Measurements from ENCODE around the gene ZNF786.
"Not testable (repeated sequence)": the region's sequence is repeated elsewhere in the genome, so short reads cannot be mapped to it uniquely, and the experiment has no call there.

ZNF786 gene, protein sequence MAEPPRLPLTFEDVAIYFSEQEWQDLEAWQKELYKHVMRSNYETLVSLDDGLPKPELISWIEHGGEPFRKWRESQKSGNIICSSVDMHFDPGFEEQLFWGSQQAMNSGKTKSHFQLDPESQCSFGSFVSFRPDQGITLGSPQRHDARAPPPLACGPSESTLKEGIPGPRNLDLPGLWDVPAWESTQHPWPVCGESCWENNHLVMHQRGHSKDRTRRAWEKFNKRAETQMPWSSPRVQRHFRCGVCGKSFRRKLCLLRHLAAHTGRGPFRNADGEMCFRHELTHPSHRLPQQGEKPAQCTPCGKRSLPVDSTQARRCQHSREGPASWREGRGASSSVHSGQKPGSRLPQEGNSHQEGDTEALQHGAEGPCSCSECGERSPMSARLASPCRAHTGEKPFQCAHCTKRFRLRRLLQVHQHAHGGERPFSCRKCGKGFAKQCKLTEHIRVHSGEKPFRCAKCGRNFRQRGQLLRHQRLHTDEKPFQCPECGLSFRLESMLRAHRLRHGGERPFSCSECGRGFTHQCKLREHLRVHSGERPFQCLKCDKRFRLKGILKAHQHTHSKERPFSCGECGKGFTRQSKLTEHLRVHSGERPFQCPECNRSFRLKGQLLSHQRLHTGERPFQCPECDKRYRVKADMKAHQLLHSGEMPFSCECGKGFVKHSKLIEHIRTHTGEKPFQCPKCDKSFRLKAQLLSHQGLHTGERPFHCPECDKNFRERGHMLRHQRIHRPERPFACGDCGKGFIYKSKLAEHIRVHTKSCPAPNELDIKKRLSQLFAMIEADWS

GRCh38 chr7:149090397-149091195 lies at the start of gene ZNF786:
Gene ZNF786 (minus strand): TSS chr7:149090718. CDS start chr7:149090640, 78 bp downstream.
- peak; percentile 89 for DNase-seq

DNA sequence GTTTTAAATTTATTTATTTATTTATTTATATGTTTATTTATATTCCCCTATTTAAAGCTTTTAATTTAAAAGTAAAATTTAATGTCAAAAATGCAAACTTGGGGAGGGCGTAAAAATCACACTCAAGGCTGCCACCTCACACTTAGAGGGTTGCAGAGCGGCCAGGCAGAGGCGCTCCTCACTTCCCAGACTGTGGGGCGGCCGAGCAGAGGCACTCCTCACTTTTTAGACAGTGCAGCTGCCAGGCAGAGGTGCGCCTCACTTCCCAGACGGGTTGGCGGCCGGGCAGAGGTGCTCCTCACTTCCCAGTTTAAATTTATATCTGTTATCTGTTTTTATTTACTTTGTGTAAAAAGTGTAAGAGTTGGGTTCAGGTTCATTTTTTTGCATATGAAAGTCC lies 45.6 kb upstream of the ZNF786 start:
- no peak for DNase-seq

GRCh38 chr7:149133028-149133710 lies 42.7 kb upstream of the ZNF786 start:
- DNase-seq = no peak

GRCh38 chr7:149130572-149131198 lies 40.2 kb upstream of the ZNF786 start:
- DNase-seq = no peak

GRCh38 chr7:149126662-149127266 lies 36.2 kb upstream of the ZNF786 start:
- peak; percentile 17 for DNase-seq

DNA sequence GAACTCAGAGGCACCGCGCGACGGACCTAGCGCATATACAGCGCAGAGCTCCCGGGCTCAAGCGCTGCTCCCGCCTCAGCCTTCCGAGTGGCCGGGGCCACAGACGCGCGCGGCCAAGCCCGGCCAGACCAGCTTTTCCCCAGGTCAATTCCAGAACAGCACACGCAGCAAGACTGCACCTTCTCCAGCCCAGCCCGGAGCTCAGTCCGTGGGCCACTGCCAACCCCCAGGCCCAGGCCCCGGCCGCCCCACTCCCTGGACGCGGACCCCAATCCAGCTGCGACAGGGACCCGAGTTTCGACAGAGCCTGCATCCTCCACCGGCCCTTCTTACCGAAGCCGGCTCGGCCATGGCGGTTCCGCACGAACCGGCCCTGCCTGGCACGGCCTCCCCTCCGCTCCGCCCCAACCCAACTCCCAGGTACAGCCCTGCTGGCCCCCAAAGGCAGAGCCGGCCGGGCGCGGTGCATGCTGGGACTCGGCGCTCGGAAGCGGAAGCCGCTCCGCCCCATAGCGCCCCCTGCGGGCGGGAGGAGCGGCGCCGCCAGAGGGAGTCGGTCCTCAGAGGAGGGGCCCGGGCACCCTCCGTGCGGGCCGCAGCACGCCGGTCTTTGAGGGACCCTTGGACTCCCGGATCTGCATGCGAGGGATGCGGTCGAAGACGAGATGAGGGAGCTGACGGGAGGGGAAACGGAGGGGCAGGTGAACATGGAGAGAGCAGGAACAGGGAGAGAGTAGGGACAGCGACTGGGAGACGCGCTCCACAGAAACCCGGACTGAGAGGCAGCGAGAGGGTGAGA lies 35.5 kb upstream of the ZNF786 start, which contains the start of gene ZNF425:
ZNF425 (minus strand) TSS at position 462 of the 799 bp plus-strand sequence; CDS start at position 351, 111 bp downstream.
- DNase-seq = peak; percentile 90

DNA sequence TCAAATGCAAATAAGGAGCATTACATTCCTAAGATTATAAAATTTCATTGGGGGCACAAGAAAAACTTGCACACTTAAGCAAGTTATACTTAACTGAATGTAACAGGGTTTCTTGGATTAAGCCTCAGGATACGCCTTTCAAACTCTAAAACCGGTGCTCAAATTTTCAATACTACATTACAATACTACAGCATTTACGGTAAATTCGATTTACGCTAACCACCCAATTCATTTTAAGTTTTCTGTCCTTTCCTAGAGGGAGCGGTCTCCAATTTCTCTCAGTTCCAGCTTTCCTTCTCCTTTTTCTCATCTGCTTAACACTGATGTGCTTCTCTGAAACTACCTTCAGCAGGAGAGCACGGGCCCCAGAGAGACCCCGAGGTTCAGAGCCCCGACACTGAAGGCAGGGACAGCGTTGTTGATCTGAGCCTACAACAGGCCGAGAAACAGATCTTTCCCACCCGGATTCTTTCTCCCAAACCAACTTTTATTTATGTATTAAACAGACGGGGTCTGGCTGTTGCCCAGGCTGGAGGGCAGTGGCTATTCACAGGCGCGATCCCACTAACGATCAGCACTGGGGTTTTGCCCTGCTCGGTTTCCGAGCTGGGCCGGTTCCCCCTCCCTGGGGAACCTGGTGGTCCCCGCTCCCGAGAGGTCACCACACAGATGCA lies 34.8 kb upstream of the ZNF786 start:
- DNase-seq = no peak

GRCh38 chr7:149109969-149110368 lies 19.5 kb upstream of the ZNF786 start:
- no peak for DNase-seq

DNA sequence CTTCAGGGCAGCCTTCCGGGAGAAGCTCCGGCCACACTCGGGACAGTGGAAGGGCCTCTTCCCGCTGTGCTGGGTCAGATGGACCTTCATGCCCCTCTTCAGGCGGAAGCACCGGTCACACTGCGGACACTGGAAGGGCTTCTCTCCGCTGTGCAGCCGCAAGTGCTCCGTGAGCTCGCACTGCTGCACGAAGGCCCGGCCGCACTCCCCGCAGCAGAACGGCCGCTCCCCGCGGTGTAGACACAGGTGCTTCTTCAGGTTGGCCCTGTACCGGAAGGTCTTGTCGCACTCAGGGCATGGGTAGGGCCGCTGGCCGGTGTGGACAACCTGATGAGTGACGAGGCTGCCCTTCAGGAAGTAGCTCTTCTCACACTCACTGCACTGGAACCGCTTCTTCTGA lies 14.2 kb upstream of the ZNF786 start:
- no peak for DNase-seq

DNA sequence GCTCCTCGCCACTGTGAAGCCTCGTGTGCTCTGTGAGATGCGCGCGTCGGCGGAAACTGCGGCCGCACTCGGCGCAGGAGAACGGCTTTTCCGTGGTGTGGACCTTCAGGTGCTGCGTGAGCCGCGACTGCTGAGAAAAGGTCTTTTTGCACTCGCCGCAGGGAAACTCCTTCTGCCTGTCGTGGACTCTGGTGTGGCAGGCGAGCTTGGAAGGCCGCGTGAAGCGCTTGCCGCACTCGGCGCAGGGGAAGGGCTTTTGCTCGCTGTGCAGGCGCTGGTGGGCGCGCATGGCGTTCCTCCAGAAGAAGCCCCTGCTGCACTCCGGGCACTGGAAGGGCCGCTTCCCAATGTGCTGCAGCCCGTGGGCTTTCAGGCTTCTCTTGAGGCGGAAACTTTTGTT lies 13.7 kb upstream of the ZNF786 start:
- no peak for DNase-seq

DNA sequence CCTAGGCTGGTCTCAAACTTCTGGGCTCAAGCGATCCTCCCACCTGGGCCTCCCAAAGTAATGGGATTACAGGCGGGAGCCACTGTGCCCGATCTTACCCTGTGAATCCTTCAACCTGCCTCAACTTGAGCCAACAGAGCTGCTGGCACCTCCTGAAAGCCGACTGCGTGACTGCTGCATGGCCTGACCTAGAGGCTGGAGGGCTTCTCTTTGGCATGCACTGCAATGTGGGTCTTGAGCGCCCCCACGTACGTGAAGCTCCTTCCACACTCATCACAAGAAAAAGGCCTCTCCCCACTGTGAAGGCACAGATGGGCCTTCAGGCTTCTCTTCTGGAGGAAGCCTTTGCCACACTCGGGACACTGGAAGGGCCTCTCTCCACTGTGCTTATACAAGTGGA lies 12.9 kb upstream of the ZNF786 start:
- no peak for DNase-seq

DNA sequence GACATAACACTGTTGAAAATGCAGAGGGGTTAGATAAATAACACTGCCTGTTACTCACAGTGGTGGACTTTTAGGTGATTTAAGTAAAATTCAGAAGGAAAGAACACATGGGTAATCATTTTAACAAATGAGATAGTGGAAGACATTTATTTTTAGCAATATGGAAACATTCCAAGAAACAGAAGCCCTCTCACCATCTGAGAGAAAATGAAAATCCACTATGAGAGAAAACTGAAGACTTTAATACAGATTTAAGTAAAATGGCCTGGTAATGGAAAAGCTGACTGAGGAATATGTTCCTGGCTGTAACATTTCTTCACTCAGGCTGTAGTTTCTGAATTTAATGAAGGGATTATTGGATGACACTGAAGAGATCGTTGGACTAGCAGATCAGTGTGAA lies 12.1 kb upstream of the ZNF786 start:
- DNase-seq = no peak

DNA sequence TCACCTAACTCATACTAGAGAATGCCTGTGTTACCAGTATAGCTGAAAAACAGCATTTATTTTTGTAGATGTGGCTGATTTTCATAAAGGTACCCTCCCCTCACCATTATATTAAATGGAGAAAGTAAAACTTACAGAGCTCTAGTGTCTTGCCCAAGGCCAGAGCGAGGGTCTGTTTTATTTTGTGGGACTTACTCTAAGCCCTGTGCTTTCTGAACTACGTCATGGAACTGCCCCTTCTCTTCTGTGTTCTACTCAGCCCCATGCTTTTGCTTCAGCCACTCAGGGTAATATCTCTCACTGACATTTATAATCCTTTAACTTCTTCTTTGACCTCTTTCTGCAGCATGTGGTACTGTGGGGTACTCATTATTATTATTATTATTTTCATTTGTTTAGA lies 10.3 kb upstream of the ZNF786 start:
- no peak for DNase-seq

DNA sequence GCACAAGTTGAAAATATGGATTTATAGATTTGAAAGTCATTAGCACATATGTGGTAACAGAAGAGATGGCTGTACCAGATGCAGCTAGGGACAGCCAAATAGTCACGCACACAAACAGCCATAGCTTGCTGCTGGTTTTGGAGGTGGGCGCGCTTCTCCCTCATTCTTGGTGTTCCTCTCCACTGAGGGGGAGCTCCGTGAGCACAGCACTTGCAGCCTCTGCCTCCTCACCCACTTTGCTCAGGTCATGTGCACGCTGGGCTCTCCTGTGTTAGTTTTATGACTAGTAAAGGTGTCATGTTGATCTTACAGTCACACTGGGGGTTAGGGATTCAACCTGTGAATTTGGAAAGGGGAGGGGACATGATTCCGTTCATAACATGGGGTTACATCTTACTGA lies 8.5 kb upstream of the ZNF786 start:
- no peak for DNase-seq

DNA sequence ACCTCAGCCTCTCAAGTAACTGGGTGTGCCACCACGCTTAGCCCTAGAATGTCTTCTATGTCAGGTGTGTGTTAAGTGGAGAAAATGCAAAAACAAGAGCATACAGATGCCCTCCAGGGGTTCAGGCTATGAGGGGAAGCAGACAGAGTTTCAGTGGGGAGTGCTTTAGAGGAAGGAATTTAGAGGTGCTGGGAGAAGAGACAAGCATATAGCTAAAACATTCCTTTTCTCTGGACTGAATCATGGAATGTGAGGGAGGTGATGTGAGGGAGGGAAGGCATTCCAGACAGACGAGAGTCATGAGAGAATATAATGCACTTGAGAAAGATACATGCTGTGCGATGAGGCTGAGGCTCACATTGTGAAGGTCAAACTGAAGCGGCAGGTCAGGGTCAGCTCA lies 6.6 kb upstream of the ZNF786 start:
- no peak for DNase-seq

DNA sequence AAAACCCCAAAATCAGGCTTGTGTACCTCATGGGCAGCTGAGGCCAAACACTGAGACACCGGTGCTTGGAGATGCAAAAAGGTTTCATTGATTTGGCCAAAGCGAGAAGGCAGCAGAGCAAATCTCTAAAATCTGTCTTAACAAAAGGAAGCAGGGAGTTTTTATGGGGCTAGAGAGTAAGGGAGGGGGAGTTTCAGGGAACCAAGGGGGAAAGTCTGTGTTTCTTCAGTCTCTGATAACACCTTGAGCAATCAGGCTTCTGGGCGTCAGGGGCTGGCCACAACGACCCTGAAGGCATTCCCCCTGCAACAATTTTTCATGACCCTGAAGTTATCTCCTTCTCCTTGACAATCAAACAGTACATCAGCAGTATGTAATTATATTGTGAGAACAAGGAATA lies 2.7 kb upstream of the ZNF786 start:
- DNase-seq = no peak

GRCh38 chr7:149092244-149092643 lies 1.7 kb upstream of the ZNF786 start:
- DNase-seq = not testable (repeated sequence)

- no peak for DNase-seq
Observed at GRCh38 chr7:149087376-149087775, 3.1 kb downstream of the ZNF786 start.

DNA sequence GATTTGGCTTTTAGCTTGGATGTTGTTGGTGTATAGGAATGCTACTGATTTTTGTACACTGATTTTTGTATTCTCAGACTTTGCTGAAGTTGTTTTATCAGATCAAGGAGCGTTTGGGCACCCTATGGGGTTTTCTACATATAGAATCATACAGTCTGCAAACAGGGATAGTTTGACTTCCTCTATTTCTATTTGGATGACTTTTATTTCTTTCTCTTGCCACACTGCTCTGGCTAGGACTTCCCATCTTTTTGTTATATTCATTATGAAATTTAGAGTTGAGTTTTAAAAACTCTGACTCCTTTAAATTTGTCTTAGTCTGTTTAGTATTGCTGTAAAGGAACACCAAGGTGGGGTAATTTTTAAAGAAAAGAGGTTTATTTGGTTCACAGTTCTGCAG lies 4.7 kb downstream of the ZNF786 start:
- DNase-seq = no peak

DNA sequence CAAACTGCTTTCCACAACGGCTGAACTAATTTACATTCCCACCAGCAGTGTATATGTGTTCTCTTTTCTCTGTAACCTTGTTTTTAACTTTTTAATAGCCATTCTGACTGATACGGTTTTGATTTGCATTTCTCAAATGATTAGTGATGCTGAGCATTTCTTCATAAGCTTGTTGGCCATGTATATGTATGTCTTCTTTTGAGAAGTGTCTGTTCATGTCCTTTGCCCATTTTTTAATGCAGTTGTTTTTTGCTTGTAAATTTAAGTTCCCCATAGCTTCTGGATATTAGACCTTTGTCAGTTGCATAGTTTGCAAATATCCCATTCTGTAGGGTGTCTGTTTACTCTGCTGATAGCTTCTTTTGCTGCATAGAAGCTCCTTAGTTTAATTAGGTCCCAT lies 6.1 kb downstream of the ZNF786 start:
- no peak for DNase-seq

Data from NCI-H2107 (cell line).